Measurements from ENCODE around the gene BAZ1B.

BAZ1B gene

DNA sequence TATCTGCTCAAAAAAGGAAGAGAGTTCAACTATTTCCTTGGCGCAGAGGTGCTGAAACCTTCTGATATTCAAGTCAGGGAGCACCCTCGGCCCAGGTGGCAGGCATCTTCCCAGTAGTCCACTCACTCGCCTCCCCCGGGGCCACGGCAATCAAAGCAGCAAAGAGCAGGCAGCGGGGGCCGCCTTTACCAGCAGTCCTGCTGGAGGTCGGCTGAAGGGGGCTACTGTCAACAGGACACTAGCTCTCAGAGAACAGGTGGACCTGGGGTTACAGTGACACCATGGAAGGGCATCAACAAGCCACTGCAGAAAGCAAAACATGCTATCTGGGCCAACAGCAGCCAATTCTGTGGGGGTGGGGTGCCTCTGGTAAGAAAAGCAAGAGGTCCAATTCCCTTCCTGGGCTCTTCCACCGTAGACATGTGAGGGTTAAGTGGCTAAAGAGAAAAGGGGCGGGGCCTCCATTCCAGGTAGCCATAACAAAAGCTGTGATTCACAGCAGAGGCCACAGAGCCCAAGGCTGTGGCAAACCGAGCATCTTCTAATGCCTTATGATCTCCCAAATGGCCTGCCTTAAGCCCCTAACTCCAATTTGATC is 79.1 kb downstream of the BAZ1B start:
- TF ChIP-seq OSR1 (CRISPR knock-in tag; IDR thresholded peaks at IDR 0.05), result no peak
- TF ChIP-seq GLIS3 (CRISPR knock-in tag; IDR thresholded peaks at IDR 0.05), result no peak
- no peak for TF ChIP-seq ISL1 (CRISPR knock-in tag; IDR thresholded peaks at IDR 0.05)
- TF ChIP-seq TOX (CRISPR knock-in tag; IDR thresholded peaks at IDR 0.05; ENCODE audit: borderline replicate concordance), result no peak
- no peak for TF ChIP-seq ZNF70 (CRISPR knock-in tag; IDR thresholded peaks at IDR 0.05)
- TF ChIP-seq ZNF8 (CRISPR knock-in tag; IDR thresholded peaks at IDR 0.05), result no peak
- TF ChIP-seq RARB (CRISPR knock-in tag; IDR thresholded peaks at IDR 0.05), result no peak
- TF ChIP-seq BACH2 (CRISPR knock-in tag; IDR thresholded peaks at IDR 0.05; ENCODE audit: borderline replicate concordance), result no peak
- TF ChIP-seq, protein P1, sequence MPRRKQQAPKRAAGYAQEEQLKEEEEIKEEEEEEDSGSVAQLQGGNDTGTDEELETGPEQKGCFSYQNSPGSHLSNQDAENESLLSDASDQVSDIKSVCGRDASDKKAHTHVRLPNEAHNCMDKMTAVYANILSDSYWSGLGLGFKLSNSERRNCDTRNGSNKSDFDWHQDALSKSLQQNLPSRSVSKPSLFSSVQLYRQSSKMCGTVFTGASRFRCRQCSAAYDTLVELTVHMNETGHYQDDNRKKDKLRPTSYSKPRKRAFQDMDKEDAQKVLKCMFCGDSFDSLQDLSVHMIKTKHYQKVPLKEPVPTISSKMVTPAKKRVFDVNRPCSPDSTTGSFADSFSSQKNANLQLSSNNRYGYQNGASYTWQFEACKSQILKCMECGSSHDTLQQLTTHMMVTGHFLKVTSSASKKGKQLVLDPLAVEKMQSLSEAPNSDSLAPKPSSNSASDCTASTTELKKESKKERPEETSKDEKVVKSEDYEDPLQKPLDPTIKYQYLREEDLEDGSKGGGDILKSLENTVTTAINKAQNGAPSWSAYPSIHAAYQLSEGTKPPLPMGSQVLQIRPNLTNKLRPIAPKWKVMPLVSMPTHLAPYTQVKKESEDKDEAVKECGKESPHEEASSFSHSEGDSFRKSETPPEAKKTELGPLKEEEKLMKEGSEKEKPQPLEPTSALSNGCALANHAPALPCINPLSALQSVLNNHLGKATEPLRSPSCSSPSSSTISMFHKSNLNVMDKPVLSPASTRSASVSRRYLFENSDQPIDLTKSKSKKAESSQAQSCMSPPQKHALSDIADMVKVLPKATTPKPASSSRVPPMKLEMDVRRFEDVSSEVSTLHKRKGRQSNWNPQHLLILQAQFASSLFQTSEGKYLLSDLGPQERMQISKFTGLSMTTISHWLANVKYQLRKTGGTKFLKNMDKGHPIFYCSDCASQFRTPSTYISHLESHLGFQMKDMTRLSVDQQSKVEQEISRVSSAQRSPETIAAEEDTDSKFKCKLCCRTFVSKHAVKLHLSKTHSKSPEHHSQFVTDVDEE (CRISPR knock-in tag; IDR thresholded peaks at IDR 0.05), result no peak
- TF ChIP-seq, protein P2, sequence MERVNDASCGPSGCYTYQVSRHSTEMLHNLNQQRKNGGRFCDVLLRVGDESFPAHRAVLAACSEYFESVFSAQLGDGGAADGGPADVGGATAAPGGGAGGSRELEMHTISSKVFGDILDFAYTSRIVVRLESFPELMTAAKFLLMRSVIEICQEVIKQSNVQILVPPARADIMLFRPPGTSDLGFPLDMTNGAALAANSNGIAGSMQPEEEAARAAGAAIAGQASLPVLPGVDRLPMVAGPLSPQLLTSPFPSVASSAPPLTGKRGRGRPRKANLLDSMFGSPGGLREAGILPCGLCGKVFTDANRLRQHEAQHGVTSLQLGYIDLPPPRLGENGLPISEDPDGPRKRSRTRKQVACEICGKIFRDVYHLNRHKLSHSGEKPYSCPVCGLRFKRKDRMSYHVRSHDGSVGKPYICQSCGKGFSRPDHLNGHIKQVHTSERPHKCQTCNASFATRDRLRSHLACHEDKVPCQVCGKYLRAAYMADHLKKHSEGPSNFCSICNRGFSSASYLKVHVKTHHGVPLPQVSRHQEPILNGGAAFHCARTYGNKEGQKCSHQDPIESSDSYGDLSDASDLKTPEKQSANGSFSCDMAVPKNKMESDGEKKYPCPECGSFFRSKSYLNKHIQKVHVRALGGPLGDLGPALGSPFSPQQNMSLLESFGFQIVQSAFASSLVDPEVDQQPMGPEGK (CRISPR knock-in tag; IDR thresholded peaks at IDR 0.05; ENCODE audit: borderline replicate concordance), result no peak
- no peak for TF ChIP-seq ZFP3 (CRISPR knock-in tag; IDR thresholded peaks at IDR 0.05)
- TF ChIP-seq ZNF565 (CRISPR knock-in tag; conservative IDR thresholded peaks at IDR 0.05; ENCODE audit: low read depth), result no peak
- TF ChIP-seq, protein P3, sequence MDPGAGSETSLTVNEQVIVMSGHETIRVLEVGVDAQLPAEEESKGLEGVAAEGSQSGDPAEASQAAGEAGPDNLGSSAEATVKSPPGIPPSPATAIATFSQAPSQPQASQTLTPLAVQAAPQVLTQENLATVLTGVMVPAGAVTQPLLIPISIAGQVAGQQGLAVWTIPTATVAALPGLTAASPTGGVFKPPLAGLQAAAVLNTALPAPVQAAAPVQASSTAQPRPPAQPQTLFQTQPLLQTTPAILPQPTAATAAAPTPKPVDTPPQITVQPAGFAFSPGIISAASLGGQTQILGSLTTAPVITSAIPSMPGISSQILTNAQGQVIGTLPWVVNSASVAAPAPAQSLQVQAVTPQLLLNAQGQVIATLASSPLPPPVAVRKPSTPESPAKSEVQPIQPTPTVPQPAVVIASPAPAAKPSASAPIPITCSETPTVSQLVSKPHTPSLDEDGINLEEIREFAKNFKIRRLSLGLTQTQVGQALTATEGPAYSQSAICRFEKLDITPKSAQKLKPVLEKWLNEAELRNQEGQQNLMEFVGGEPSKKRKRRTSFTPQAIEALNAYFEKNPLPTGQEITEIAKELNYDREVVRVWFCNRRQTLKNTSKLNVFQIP (CRISPR knock-in tag; IDR thresholded peaks at IDR 0.05; ENCODE audit: borderline replicate concordance, low read depth), result no peak
- no peak for TF ChIP-seq SNAI2 (CRISPR knock-in tag; IDR thresholded peaks at IDR 0.05)
- TF ChIP-seq ARNTL (CRISPR knock-in tag; IDR thresholded peaks at IDR 0.05; ENCODE audit: borderline replicate concordance, low read depth), result no peak
- TF ChIP-seq ESRRG (CRISPR knock-in tag; IDR thresholded peaks at IDR 0.05), result no peak
- TF ChIP-seq CSDC2 (CRISPR knock-in tag; IDR thresholded peaks at IDR 0.05), result no peak
- TF ChIP-seq, protein P4, sequence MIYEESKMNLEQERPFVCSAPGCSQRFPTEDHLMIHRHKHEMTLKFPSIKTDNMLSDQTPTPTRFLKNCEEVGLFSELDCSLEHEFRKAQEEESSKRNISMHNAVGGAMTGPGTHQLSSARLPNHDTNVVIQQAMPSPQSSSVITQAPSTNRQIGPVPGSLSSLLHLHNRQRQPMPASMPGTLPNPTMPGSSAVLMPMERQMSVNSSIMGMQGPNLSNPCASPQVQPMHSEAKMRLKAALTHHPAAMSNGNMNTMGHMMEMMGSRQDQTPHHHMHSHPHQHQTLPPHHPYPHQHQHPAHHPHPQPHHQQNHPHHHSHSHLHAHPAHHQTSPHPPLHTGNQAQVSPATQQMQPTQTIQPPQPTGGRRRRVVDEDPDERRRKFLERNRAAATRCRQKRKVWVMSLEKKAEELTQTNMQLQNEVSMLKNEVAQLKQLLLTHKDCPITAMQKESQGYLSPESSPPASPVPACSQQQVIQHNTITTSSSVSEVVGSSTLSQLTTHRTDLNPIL (CRISPR knock-in tag; IDR thresholded peaks at IDR 0.05; ENCODE audit: low read depth), result no peak
- TF ChIP-seq TCF4 (CRISPR knock-in tag; IDR thresholded peaks at IDR 0.05; ENCODE audit: borderline replicate concordance), result no peak
- no peak for ATAC-seq

DNA sequence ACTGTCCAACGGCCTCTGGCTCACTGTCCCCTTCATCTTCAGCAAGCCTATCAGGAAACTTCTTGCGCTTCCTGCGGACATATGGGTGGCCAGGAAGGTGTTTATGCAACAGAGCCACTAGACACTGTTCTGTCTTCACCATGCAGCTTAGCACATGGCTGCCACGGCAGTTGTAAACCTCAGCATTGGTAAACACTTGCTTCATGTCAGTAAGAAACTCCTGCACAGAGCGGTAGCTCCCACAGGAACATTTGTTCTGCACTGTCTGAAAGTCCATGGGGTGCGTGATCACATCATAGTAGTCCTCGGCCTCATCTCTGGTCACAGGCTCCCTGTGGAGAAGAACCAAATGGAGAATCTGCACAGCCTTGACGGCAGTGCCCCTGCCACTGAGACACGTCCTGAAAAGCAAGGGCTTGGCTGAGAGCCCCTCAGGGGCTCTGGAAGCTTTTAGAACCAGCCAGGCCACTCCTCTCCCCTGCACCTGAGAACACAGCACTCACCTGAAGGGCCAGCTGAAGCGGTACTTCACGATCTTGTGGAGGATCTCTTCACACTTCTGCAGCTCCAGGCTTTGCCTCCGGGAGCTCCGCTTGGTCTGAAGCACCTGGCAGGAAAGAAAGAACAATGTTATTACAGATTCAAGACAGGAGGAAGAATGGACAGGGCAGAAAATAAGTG is 79.7 kb downstream of the BAZ1B start:
- ATAC-seq, result no peak

DNA sequence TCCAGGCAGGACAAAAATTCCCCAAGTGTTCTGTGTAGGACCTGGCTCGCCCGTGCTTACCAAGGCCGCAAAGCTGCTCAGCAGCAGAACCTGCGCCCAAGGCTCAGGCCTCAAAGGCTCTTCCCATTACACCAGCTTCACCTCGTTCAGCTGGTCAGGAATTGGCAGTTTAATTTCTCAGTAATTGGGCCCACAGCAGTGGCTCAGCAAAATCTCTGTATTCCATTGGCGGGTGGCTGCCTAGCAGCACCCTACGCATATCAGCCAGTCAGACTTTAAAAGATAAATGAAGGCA is 82.7 kb downstream of the BAZ1B start:
- TF ChIP-seq ZFP3 (CRISPR knock-in tag; IDR thresholded peaks at IDR 0.05), result no peak

More for the DNA sequence above, 79.7 kb downstream of the BAZ1B start:
- TF ChIP-seq OSR1 (CRISPR knock-in tag; IDR thresholded peaks at IDR 0.05) (no peak), RARB (CRISPR knock-in tag; IDR thresholded peaks at IDR 0.05) (no peak)

DNA sequence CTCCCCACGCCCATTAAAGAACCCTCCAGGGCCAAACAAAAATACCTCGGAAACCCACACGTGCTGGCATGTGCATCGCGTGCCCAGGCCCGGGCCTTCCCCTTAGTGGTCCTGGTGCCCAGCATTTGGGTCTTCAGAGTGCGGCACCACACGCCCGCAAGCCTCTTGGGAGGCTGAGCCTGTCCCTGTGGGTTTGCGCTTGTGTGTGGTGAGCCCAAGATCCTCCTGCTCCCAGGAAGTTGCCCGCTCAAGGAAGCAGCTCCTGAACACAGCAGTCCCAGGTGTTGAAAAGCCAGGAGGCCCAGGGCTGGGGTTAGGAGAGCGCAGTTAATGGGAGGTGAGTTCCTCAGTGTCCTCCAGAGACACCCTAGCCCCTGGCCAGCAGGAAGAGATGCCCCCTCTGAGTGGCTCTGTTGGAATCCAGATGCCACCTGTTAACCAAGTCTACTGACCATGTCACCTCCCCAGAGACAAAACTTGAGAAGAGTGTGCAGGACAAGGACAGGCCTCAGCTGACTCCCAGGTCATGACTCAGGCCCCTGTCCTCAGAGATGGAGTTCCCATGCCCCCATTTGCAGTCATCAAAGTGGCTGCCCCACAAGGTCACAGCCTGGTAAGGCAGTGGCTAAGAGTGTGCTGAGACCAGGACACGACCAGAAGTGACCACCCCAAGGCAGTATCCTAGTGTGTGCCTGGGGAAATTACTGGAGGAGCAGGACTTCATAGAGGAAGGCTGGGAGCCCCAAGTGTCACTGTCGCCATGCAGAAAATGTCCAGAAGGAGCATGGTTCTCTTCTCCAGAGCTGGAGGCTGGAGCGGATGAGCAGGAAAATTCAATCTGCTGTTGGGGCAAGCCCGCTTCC is 83.3 kb downstream of the BAZ1B start:
- peak; percentile 2; the same call in 1 of the 3 replicates for ATAC-seq
- no peak for TF ChIP-seq ARNTL (CRISPR knock-in tag; IDR thresholded peaks at IDR 0.05; ENCODE audit: borderline replicate concordance, low read depth)

More for the DNA sequence above, 82.7 kb downstream of the BAZ1B start:
- no peak for ATAC-seq

All from SK-N-SH treated with all-trans-retinoic acid at 6 μM for 48 hours (cell line).